HCT116 (cell line): ENCODE results near the gene MRPL49. TPM values are rescaled to one million over a fixed set of nuclear protein-coding genes. Genes with fewer than 3 reads are reported as not detected.
"Not testable (repeated sequence)": the region's sequence is repeated elsewhere in the genome, so short reads cannot be mapped to it uniquely, and the experiment has no call there.

Source experiments
- ATAC-seq: fragments of 200-7000 bp; cut with Tn5 transposase; 2 replicates; pipeline ENCODE4 v1.9.1; 2020; ENCODE audit warnings: mild to moderate bottlenecking, moderate library complexity
- BruUV-seq: library from RNA; stranded (reverse); fragments of 400-500 nt; replicated peaks from 2 replicates; lab custom pipeline; 2021; lab: Mats Ljungman, UMichigan
- CTCF ChIA-PET: fragments of 300-600 bp; sonication (Branson Sonifier 250); formaldehyde crosslinking; loops from one replicate; lab custom pipeline; 2021; ENCODE audit warnings: antibody characterized with exemption; lab: Charles Lee
- POLR2A ChIA-PET: fragments of 300-600, 350-600 bp; sonication (Branson Sonifier 250); formaldehyde crosslinking; loops from one replicate; lab custom pipeline; 2021; ENCODE audit warnings: antibody characterized with exemption; lab: Charles Lee
- RAD21 ChIA-PET, 2 experiments: fragments of 300-600 bp; sonication (Branson Sonifier 250); formaldehyde crosslinking; loops; one replicate each; lab custom pipeline; 2023; ENCODE audit warnings: low total read pairs in 2 of 2; ENCODE audit not compliant: uncharacterized antibody in 2 of 2, unreplicated experiment in 2 of 2, low non-redundant PET in 1 of 2; lab: Charles Lee
- DNase-seq: peaks from one replicate; pipeline ENCODE4 v3.0.0-alpha.2; 2010; ENCODE audit warnings: low read depth, low spot score
- H2AFZ ChIP-seq: fragments of 200-600 bp; shearing (Covaris generic), sonication (generic); 2 replicates; pipeline ENCODE4 v1.6.1; 2017; ENCODE audit warnings: low read depth, mixed run types, mixed read lengths, antibody characterized with exemption, low read length; ENCODE audit not compliant: poor library complexity, severe bottlenecking
- H3K27ac ChIP-seq: 2 replicates; pipeline ENCODE4 v1.5.1; 2012; ENCODE audit warnings: low read depth, low read length
- H3K27me3 ChIP-seq: fragments of 200-600 bp; sonication (generic); 2 replicates; pipeline ENCODE4 v1.6.1; 2016; ENCODE audit warnings: mixed run types, low read length, mixed read lengths; ENCODE audit not compliant: insufficient read depth
- H3K36me3 ChIP-seq, 2 experiments: fragments of 200-500 bp in 1 of 2; fragments of 200-600 bp in 1 of 2; sonication (Bioruptor generic) in 1 of 2; sonication (generic) in 1 of 2; 2 replicates each; pipeline versions ENCODE4 v1.5.1 to v1.6.1; 2014 to 2016; ENCODE audit warnings: low read length in 2 of 2, inconsistent platforms in 1 of 2, mixed read lengths in 1 of 2, mixed run types in 1 of 2; ENCODE audit not compliant: insufficient read depth in 2 of 2, control insufficient read depth in 1 of 2
- H3K4me1 ChIP-seq, 2 experiments: fragments of 200-600 bp in 1 of 2; sonication (generic) in 1 of 2; 2 replicates each; pipeline versions ENCODE4 v1.5.1 to v1.6.1; 2012 to 2017; ENCODE audit warnings: low read length in 2 of 2, inconsistent platforms in 1 of 2, mild to moderate bottlenecking in 1 of 2, mixed read lengths in 1 of 2, mixed run types in 1 of 2, moderate library complexity in 1 of 2; ENCODE audit not compliant: insufficient read depth in 2 of 2, control insufficient read depth in 1 of 2
- H3K4me2 ChIP-seq: fragments of 200-600 bp; sonication (generic); 2 replicates; pipeline ENCODE4 v1.6.1; 2017; ENCODE audit warnings: mixed run types, low read length, mixed read lengths
- H3K4me3 ChIP-seq, 2 experiments: fragments of 200-600 bp in 1 of 2; sonication (generic) in 1 of 2; replicated peaks in 1 of 2; 2 replicates each; pipeline ENCODE4 v1.5.1; 2011 to 2016; ENCODE audit warnings: low read length in 2 of 2, control low read depth in 1 of 2, low read depth in 1 of 2, mild to moderate bottlenecking in 1 of 2, mixed read lengths in 1 of 2, mixed run types in 1 of 2
- H3K79me2 ChIP-seq: fragments of 200-600 bp; sonication (generic); 2 replicates; pipeline ENCODE4 v1.6.1; 2017; ENCODE audit warnings: mild to moderate bottlenecking, mixed run types, low read length, moderate library complexity, mixed read lengths; ENCODE audit not compliant: insufficient read depth
- H3K9ac ChIP-seq: fragments of 200-600 bp; sonication (generic); 2 replicates; pipeline ENCODE4 v1.6.1; 2016; ENCODE audit warnings: low read length, mixed read lengths
- H3K9me2 ChIP-seq: fragments of 200-600 bp; sonication (generic), shearing (Covaris generic); 2 replicates; pipeline ENCODE4 v1.6.1; 2017; ENCODE audit warnings: mixed run types, mild to moderate bottlenecking, moderate library complexity; ENCODE audit not compliant: insufficient read depth
- H3K9me3 ChIP-seq, 2 experiments: fragments of 200-500 bp in 1 of 2; fragments of 200-600 bp in 1 of 2; sonication (Bioruptor generic) in 1 of 2; sonication (generic) in 1 of 2; 2 replicates each; pipeline ENCODE4 v1.6.1; 2014 to 2017; ENCODE audit warnings: low read length in 2 of 2, mixed read lengths in 2 of 2, inconsistent platforms in 1 of 2, low read depth in 1 of 2, mild to moderate bottlenecking in 1 of 2, mixed run types in 1 of 2, moderate library complexity in 1 of 2; ENCODE audit not compliant: control insufficient read depth in 1 of 2, insufficient read depth in 1 of 2
- H4K20me1 ChIP-seq: fragments of 200-600 bp; sonication (generic), shearing (Covaris generic); 2 replicates; pipeline ENCODE4 v1.6.1; 2017; ENCODE audit warnings: mixed run types, mild to moderate bottlenecking, moderate library complexity; ENCODE audit not compliant: insufficient read depth
- CEBPB ChIP-seq: IDR thresholded peaks from 2 replicates; pipeline ENCODE4 v1.6.1; 2012; ENCODE audit warnings: low read depth
- EZH2phosphoT487 ChIP-seq: fragments of 200-600 bp; IDR thresholded peaks from 2 replicates; pipeline ENCODE4 v1.6.1; 2018; ENCODE audit warnings: antibody characterized with exemption, borderline replicate concordance
- FOSL1 ChIP-seq: IDR thresholded peaks from 2 replicates; pipeline ENCODE4 v1.6.1; 2012; ENCODE audit warnings: low read depth
- YY1 ChIP-seq: IDR thresholded peaks from 2 replicates; pipeline ENCODE4 v1.6.1; 2011; ENCODE audit warnings: low read length, low read depth, moderate library complexity, mild to moderate bottlenecking; ENCODE audit not compliant: insufficient replicate concordance; ENCODE audit errors: extremely low read depth
- intact Hi-C: fragments of 100-400 bp; cut with micrococcal nuclease; formaldehyde crosslinking; loops from 2 replicates; pipeline ENCODE4 v1.10.0; 2022
- total RNA-seq: library from RNA; stranded (reverse); gene quantifications from one replicate; pipeline ENCODE4 v1.2.1, GENCODE V29; 2021; ENCODE audit not compliant: unreplicated experiment
- TF ChIP-seq, protein P1 (sequence below): IDR thresholded peaks from 2 replicates; pipeline ENCODE4 v1.6.1; 2012
- TF ChIP-seq, protein P2 (sequence below): IDR thresholded peaks from 2 replicates; pipeline ENCODE4 v1.6.1; 2012

Gene MRPL49
- total RNA-seq, 1 experiment from 2014 or later: 77.5 TPM

DNA sequence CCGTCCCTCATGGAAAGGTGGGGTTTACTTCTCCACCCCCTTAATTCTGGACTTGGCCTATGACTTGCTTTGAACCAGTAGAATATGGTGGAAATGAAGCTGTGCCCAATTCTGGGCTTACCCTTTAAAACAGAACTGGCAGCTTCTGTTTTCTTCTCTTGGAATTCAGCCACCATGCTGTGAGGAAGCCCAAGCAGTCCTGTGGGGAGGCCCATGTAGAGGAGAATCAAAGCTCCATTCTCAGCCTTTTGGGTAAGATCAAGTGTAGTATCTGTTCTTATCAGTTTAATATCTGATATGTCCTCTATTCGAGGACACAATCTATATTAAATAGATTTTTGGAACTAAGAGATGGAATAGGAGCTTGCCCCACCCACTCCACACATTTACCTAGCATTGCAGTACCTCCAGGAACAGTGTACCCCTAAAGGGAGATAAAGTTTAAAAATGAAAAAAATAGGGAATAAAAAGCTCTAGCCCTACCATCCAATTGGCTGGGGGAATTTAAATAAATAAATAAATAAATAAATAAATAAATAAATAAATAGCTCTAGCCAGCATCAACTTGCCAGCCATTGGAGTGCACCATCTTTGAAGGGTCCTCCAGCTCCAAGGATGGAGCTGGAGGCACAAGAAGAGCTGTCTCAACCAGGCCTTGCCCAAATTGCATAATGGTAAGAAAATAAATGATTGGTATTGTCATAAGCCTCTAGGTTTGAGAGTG, 25.4 kb downstream of the MRPL49 start:
- peak; percentile 73 for TF ChIP-seq YY1
- no peak for TF ChIP-seq CEBPB
- TF ChIP-seq, all 23 proteins: peak for 1
- Histone ChIP-seq H3K36me3 (no peaks in the 10 kb centered on the region), H3K4me1 (peaks cover 15 to 23% of the 10 kb centered on the region in 2 experiments), H3K79me2 (no peaks in the 10 kb centered on the region), H3K27me3 (no peaks in the 10 kb centered on the region), H3K27ac (no peak overlapping the region), H3K9me3 (peaks cover 0 to 7% of the 10 kb centered on the region in 2 experiments; a peak in 1 of 4 replicates), H3K9ac (no peak overlapping the region), H3K4me2 (no peak overlapping the region), H3K4me3 (no peak overlapping the region), H4K20me1 (no peaks in the 10 kb centered on the region), H2AFZ (no peak overlapping the region), H3K9me2 (no peaks in the 10 kb centered on the region)
- intact Hi-C loops: no loop called here
- ATAC-seq: no peak
- ChIA-PET CTCF (no interaction called here), POLR2A (interaction anchor here (1.0 to 1.2 kb wide), 2 partner anchors 12 to 18 kb away, joined by 3 to 6 read pairs; no protein-coding TSS in a partner anchor), RAD21 (interaction anchor here in 1 of 2 experiments (0.6 kb wide), 1 partner anchor 26 kb away, joined by 5 read pairs; the partner anchor contains the start of gene FAU)
- DNase-seq: no peak
- no TSS peak for BruUV-seq

DNA sequence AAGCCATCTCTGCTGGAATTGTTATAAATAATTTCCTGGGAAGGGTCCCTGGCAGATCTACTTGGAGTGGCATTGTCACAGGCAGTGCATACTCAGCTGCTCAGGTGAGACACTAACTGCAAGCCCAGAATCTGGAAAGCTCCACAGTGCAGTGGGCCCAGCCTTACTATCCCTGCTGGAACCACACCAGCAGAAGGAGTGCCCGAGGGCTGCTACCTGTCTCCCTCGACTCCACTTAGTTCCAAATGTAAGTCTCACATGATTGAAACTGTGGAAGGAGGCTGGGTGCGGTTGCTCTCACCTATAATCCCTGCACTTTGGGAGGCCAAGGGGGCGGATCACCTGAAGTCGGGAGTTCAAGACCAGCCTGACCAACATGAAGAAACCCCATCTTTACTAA, 26.5 kb downstream of the MRPL49 start:
- H3K27ac ChIP-seq: no peak overlapping the region
- no peaks in the 10 kb centered on the region for H3K27me3 ChIP-seq
- no peaks in the 10 kb centered on the region for H3K36me3 ChIP-seq
- ChIA-PET RAD21 (no interaction called here), CTCF (no interaction called here), POLR2A (interaction anchor here (0.6 kb wide), 1 partner anchor 358 kb away, joined by 3 read pairs; no protein-coding TSS in a partner anchor)
- no peak for DNase-seq
- intact Hi-C loops: no loop called here
- BruUV-seq: no TSS peak
- peaks cover 15 to 29% of the 10 kb centered on the region in 2 experiments for H3K4me1 ChIP-seq
- H3K9ac ChIP-seq: no peak overlapping the region
- H3K79me2 ChIP-seq: no peaks in the 10 kb centered on the region
- no peak overlapping the region for H2AFZ ChIP-seq
- H3K4me2 ChIP-seq: no peak overlapping the region
- no peaks in the 10 kb centered on the region for H4K20me1 ChIP-seq
- H3K4me3 ChIP-seq: no peak overlapping the region
- TF ChIP-seq, protein P1, sequence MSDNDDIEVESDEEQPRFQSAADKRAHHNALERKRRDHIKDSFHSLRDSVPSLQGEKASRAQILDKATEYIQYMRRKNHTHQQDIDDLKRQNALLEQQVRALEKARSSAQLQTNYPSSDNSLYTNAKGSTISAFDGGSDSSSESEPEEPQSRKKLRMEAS: no peak
- TF ChIP-seq FOSL1 (no peak), EZH2phosphoT487 (no peak)
- TF ChIP-seq, protein P2, sequence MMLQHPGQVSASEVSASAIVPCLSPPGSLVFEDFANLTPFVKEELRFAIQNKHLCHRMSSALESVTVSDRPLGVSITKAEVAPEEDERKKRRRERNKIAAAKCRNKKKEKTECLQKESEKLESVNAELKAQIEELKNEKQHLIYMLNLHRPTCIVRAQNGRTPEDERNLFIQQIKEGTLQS: no peak
- TF ChIP-seq, all 23 proteins: peak for 0
- no peaks in the 10 kb centered on the region for H3K9me2 ChIP-seq
- ATAC-seq: no peak
- H3K9me3 ChIP-seq: peaks cover 0 to 7% of the 10 kb centered on the region in 2 experiments; a peak in 1 of 4 replicates

DNA sequence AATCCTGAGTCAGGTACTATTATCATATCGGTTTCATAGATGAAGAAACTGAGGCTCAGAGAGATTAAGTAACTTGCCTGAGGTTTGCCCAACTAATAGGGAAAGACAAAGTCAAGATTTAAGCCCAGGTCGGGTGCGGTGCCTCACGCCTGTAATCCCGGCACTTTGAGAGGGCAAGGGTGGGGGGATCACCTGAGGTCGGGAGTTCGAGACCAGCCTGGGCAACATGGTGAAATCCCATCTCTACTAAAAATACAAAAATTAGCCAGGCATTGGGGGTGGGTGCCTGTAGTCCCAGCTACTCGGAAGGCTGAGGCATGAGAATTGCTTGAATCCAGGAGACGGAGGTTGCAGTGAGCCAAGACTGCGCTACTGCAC, 28.0 kb downstream of the MRPL49 start:
- Histone ChIP-seq H3K4me1 (peaks cover 15 to 29% of the 10 kb centered on the region in 2 experiments), H3K4me2 (peak overlapping the region; percentile 74), H3K9ac (peak overlapping the region; percentile 50), H3K27ac (peak overlapping the region; percentile 89), H2AFZ (peak overlapping the region; percentile 37), H3K4me3 (peak overlapping the region; percentile 20 to 29; a peak in 3 of 4 replicates)
- H3K9me2 ChIP-seq, DNase-seq, CTCF ChIA-PET, H3K79me2 ChIP-seq, H4K20me1 ChIP-seq, RAD21 ChIA-PET, H3K9me3 ChIP-seq, intact Hi-C loops, H3K36me3 ChIP-seq, H3K27me3 ChIP-seq, POLR2A ChIA-PET: not testable (repeated sequence)
- 0 out of 2 replicates have a peak, but pooled peaks have one; percentile 1 for ATAC-seq
- BruUV-seq: TSS peak; percentile 58
